Measurements from ENCODE around the gene CYP2C19.
"Not testable (repeated sequence)": the region's sequence is repeated elsewhere in the genome, so short reads cannot be mapped to it uniquely, and the experiment has no call there.

GRCh38 chr10:94775425-94775824 is 12.9 kb downstream of the CYP2C19 start:
- not testable (repeated sequence) for TF ChIP-seq CTCF, POLR2A (IDR thresholded peaks at IDR 0.05)
